Endothelial cell of umbilical vein (primary cell): ENCODE measurements around the gene GPR18. TPM values are rescaled to one million over a fixed set of nuclear protein-coding genes. Genes with fewer than 3 reads are reported as not detected.

Experiments used
- BruUV-seq: library from RNA; stranded (reverse); fragments of 400-500 nt; replicated peaks from 2 replicates; lab custom pipeline; 2021; lab: Mats Ljungman, UMichigan
- CTCF ChIA-PET: fragments of 300-600, 350-600 bp; sonication (Branson Sonifier 250); formaldehyde crosslinking; loops from one replicate; lab custom pipeline; 2021; ENCODE audit warnings: antibody characterized with exemption, inconsistent platforms; lab: Charles Lee
- POLR2A ChIA-PET: fragments of 300-600, 350-600 bp; sonication (Branson Sonifier 250); formaldehyde crosslinking; loops from one replicate; lab custom pipeline; 2021; ENCODE audit warnings: antibody characterized with exemption, inconsistent platforms; lab: Charles Lee
- DNase-seq: peaks from one replicate; pipeline ENCODE4 v3.0.0-alpha.2; 2011; ENCODE audit warnings: low read depth, low spot score
- FAIRE-seq: peaks from 2 replicates; lab custom pipeline; 2011; peaks lifted over from hg19 to GRCh38; lab: Jason Lieb, UNC
- H2AFZ ChIP-seq: 2 replicates; pipeline ENCODE4 v1.6.0; 2012; ENCODE audit warnings: low read depth, low read length, control low read depth, inconsistent platforms
- H3K27ac ChIP-seq: 2 replicates; pipeline ENCODE4 v1.5.1; 2011; ENCODE audit warnings: low read depth, mild to moderate bottlenecking, control low read depth, low read length, moderate library complexity; ENCODE audit not compliant: insufficient read depth
- H3K27me3 ChIP-seq, 2 experiments: 2 replicates each; pipeline versions ENCODE4 v1.6.0 to v1.6.1; 2011; ENCODE audit warnings: low read length in 2 of 2, mixed read lengths in 1 of 2; ENCODE audit not compliant: control insufficient read depth in 2 of 2, insufficient read depth in 2 of 2
- H3K36me3 ChIP-seq, 2 experiments: 2 replicates in 1 of 2; 3 replicates in 1 of 2; pipeline ENCODE4 v1.5.1; 2011; ENCODE audit warnings: low read length in 2 of 2, mild to moderate bottlenecking in 1 of 2, moderate library complexity in 1 of 2; ENCODE audit not compliant: control insufficient read depth in 2 of 2, insufficient read depth in 2 of 2; ENCODE audit errors: extremely low read depth in 1 of 2
- H3K4me1 ChIP-seq: 3 replicates; pipeline ENCODE4 v1.5.1; 2011; ENCODE audit warnings: mild to moderate bottlenecking, low read length; ENCODE audit not compliant: control insufficient read depth, insufficient read depth; ENCODE audit errors: extremely low read depth
- H3K4me2 ChIP-seq: 2 replicates; pipeline ENCODE4 v1.6.1; 2011; ENCODE audit warnings: low read length, control low read depth, mixed read lengths; ENCODE audit not compliant: insufficient read depth
- H3K4me3 ChIP-seq, 3 experiments: fragments of 200-600 bp in 1 of 3; sonication (generic), shearing (Covaris generic) in 1 of 3; replicated peaks in 1 of 3; 2 replicates each; pipeline ENCODE4 v1.5.1; 2011 to 2016; ENCODE audit warnings: control low read depth in 3 of 3, low read length in 3 of 3, mild to moderate bottlenecking in 2 of 3, inconsistent platforms in 1 of 3, low read depth in 1 of 3, moderate library complexity in 1 of 3; ENCODE audit not compliant: insufficient read depth in 1 of 3
- H3K79me2 ChIP-seq: 2 replicates; pipeline ENCODE4 v1.6.0; 2012; ENCODE audit warnings: low read length, inconsistent platforms; ENCODE audit not compliant: control insufficient read depth, insufficient read depth
- H3K9ac ChIP-seq: replicated peaks from 2 replicates; pipeline ENCODE3; 2011; ENCODE audit warnings: low read length, control low read depth; ENCODE audit not compliant: insufficient read depth; ENCODE audit errors: extremely low read depth
- H3K9me1 ChIP-seq: replicated peaks from 3 replicates; pipeline ENCODE4 v1.6.0; 2011; ENCODE audit warnings: mild to moderate bottlenecking, low read length; ENCODE audit not compliant: control insufficient read depth, insufficient read depth; ENCODE audit errors: extremely low read depth
- H3K9me3 ChIP-seq: replicated peaks from 2 replicates; pipeline ENCODE4 v1.5.1; 2012; ENCODE audit warnings: low read length, inconsistent platforms; ENCODE audit not compliant: control insufficient read depth, insufficient read depth
- H4K20me1 ChIP-seq: replicated peaks from 2 replicates; pipeline ENCODE3; 2011; ENCODE audit warnings: mild to moderate bottlenecking, low read length; ENCODE audit not compliant: control insufficient read depth, insufficient read depth; ENCODE audit errors: extremely low read depth
- CTCF ChIP-seq, 2 donors: IDR thresholded peaks; 1 replicate in 1 of 2; 2 replicates in 1 of 2; pipeline ENCODE4 v1.5.1; 2011; ENCODE audit warnings: low read length in 2 of 2, mild to moderate bottlenecking in 2 of 2, moderate library complexity in 2 of 2, control low read depth in 1 of 2, inconsistent platforms in 1 of 2, low read depth in 1 of 2; ENCODE audit not compliant: insufficient read depth in 1 of 2; ENCODE audit errors: extremely low read depth in 1 of 2
- EZH2 ChIP-seq: IDR thresholded peaks from 2 replicates; pipeline ENCODE4 v1.6.1; 2012; ENCODE audit warnings: borderline replicate concordance, low read depth, mild to moderate bottlenecking, moderate library complexity, low read length, inconsistent platforms; ENCODE audit not compliant: severe bottlenecking
- FOS ChIP-seq: IDR thresholded peaks from 2 replicates; pipeline ENCODE4 v1.6.1; 2011; ENCODE audit warnings: mild to moderate bottlenecking, low read length, moderate library complexity, borderline replicate concordance; ENCODE audit not compliant: insufficient read depth
- GATA2 ChIP-seq: IDR thresholded peaks from 2 replicates; pipeline ENCODE4 v1.7.0; 2011; ENCODE audit warnings: low read depth, mild to moderate bottlenecking, moderate library complexity, mixed read lengths, low read length; ENCODE audit not compliant: insufficient read length, insufficient read depth
- JUN ChIP-seq: IDR thresholded peaks from 2 replicates; pipeline ENCODE4 v1.6.1; 2011; ENCODE audit warnings: borderline replicate concordance, low read depth; ENCODE audit not compliant: insufficient read length, insufficient read depth
- MAX ChIP-seq: IDR thresholded peaks from 2 replicates; pipeline ENCODE4 v1.6.1; 2011; ENCODE audit not compliant: insufficient read depth, insufficient read length
- MYC ChIP-seq: IDR thresholded peaks from one replicate; pipeline ENCODE4 v1.6.1; 2011; ENCODE audit warnings: mild to moderate bottlenecking, low read depth, low read length
- POLR2A ChIP-seq: IDR thresholded peaks from 2 replicates; pipeline ENCODE4 v1.6.1; 2012; ENCODE audit warnings: low read depth, mild to moderate bottlenecking, control low read depth, low read length
- POLR2AphosphoS5 ChIP-seq: IDR thresholded peaks from 2 replicates; pipeline ENCODE4 v1.6.1; 2012; ENCODE audit warnings: low read depth, mild to moderate bottlenecking, control low read depth, low read length, moderate library complexity; ENCODE audit not compliant: insufficient read depth
- dilution Hi-C: fragments of 300-500 bp; cut with MboI; formaldehyde crosslinking; loops from one replicate; pipeline ENCODE4 v1.15.0; 2019; ENCODE audit warnings: low sequenced_read_pairs; ENCODE audit not compliant: extremely low pct_ligation_motif_present
- intact Hi-C: fragments of 100-400 bp; cut with micrococcal nuclease; formaldehyde crosslinking; loops from one replicate; pipeline ENCODE4 v1.10.0; 2022
- polyA plus RNA-seq, 4 experiments: library from polyadenylated mRNA; depleted of rRNA in 3 of 4; stranded (reverse) in 3 of 4; unstranded in 1 of 4; fragments of >200 nt; gene quantifications; 2 replicates each; pipeline versions ENCODE4 v1.2.1 to v1.2.3, GENCODE V29; 2011 to 2012; ENCODE audit warnings: missing spikeins in 1 of 4
- total RNA-seq: library from RNA; stranded (reverse); gene quantifications from 2 replicates; pipeline ENCODE4 v1.2.3, GENCODE V29; 2021

Gene GPR18
- total and polyA plus RNA-seq, 2 donors (not counting 3 experiments of a cell fraction or from before 2014, with no cell fraction given): not detected

- Histone ChIP-seq H3K4me3 (no peak overlapping the region), H3K79me2 (no peaks in the 10 kb centered on the region), H3K36me3 (no peaks in the 10 kb centered on the region), H3K9me1 (no peaks in the 10 kb centered on the region), H4K20me1 (no peaks in the 10 kb centered on the region), H3K9ac (no peak overlapping the region), H3K27ac (no peak overlapping the region), H3K4me2 (no peak overlapping the region), H3K4me1 (no peaks in the 10 kb centered on the region), H3K27me3 (no peaks in the 10 kb centered on the region), H3K9me3 (no peaks in the 10 kb centered on the region), H2AFZ (no peak overlapping the region)
- no peak for FAIRE-seq
- no TSS peak for BruUV-seq
- intact Hi-C loops: no loop called here
- POLR2A ChIA-PET: no interaction called here
- dilution Hi-C loops: no loop called here
- TF ChIP-seq FOS (no peak), MAX (no peak), CTCF (IDR thresholded peaks at IDR 0.05; ENCODE audit: extremely low read depth in 1 of 2, insufficient read depth in 1 of 2, low read depth in 1 of 2, low read length in 2 of 2) (no peak), EZH2 (no peak), JUN (no peak), GATA2 (no peak), POLR2AphosphoS5 (no peak), MYC (no peak), POLR2A (no peak)
- DNase-seq: no peak
- CTCF ChIA-PET: interaction anchor here (1.9 kb wide), 1 partner anchor 109 kb away, joined by 5 read pairs; no protein-coding TSS in a partner anchor
Measured at GRCh38 chr13:99278200-99278599, 20.0 kb upstream of the GPR18 start.
